NCI-H226 (cell line): ENCODE data around the gene MSANTD2.
"Not testable (repeated sequence)": the region's sequence is repeated elsewhere in the genome, so short reads cannot be mapped to it uniquely, and the experiment has no call there.

Experiments
- DNase-seq: peaks from one replicate; pipeline ENCODE4 v3.0.0-alpha.2; 2015

Gene MSANTD2

GRCh38 chr11:124817036-124817435 lies 16.8 kb upstream of the MSANTD2 start:
- DNase-seq = no peak

GRCh38 chr11:124814739-124815138 lies 14.5 kb upstream of the MSANTD2 start:
- DNase-seq = no peak

GRCh38 chr11:124812876-124813275 lies 12.7 kb upstream of the MSANTD2 start:
- no peak for DNase-seq

GRCh38 chr11:124811399-124812125 lies 11.4 kb upstream of the MSANTD2 start:
- no peak for DNase-seq

GRCh38 chr11:124807660-124808270 lies 7.6 kb upstream of the MSANTD2 start:
- no peak for DNase-seq

GRCh38 chr11:124807201-124807600 lies 7.0 kb upstream of the MSANTD2 start:
- no peak for DNase-seq

- DNase-seq = no peak
These were observed 4.7 kb upstream of the MSANTD2 start for GRCh38 chr11:124804884-124805283.

GRCh38 chr11:124801636-124802312 lies 1.6 kb upstream of the MSANTD2 start:
- peak; percentile 29 for DNase-seq

GRCh38 chr11:124801014-124801413 lies 808 bp upstream of the MSANTD2 start:
- DNase-seq = peak; percentile 16

GRCh38 chr11:124799348-124800225 lies 619 bp downstream of the MSANTD2 start:
- peak; percentile 12 for DNase-seq

GRCh38 chr11:124798991-124799347 lies 1.2 kb downstream of the MSANTD2 start:
- peak; percentile 17 for DNase-seq

GRCh38 chr11:124796312-124796711 lies 3.9 kb downstream of the MSANTD2 start:
- DNase-seq = no peak

- DNase-seq = peak; percentile 22
These were observed 6.5 kb downstream of the MSANTD2 start for GRCh38 chr11:124793466-124794278.

- no peak for DNase-seq
These were observed 8.4 kb downstream of the MSANTD2 start for GRCh38 chr11:124791626-124792341.

GRCh38 chr11:124788521-124788920 lies 11.7 kb downstream of the MSANTD2 start:
- DNase-seq = no peak

GRCh38 chr11:124784051-124784450 lies 16.2 kb downstream of the MSANTD2 start:
- DNase-seq = no peak

- DNase-seq = no peak
These were observed 17.2 kb downstream of the MSANTD2 start for GRCh38 chr11:124783002-124783401.

GRCh38 chr11:124779568-124779967 lies 20.6 kb downstream of the MSANTD2 start:
- DNase-seq = no peak

- DNase-seq = no peak
These were observed 21.9 kb downstream of the MSANTD2 start for GRCh38 chr11:124778281-124778680.

GRCh38 chr11:124776865-124777645 lies 23.2 kb downstream of the MSANTD2 start:
- DNase-seq = no peak

- DNase-seq = not testable (repeated sequence)
These were observed 29.2 kb downstream of the MSANTD2 start for GRCh38 chr11:124770959-124771358.
